SK-N-SH treated with all-trans-retinoic acid at 6 μM for 48 hours (cell line): ENCODE measurements around the gene ZDHHC23.

ENCODE experiments used
- ATAC-seq: fragments of 200-7000 bp; cut with Tn5 transposase; 3 replicates; pipeline ENCODE4 v1.9.1; 2020; ENCODE audit warnings: mild to moderate bottlenecking, moderate library complexity
- BACH2 ChIP-seq: fragments of 250-450 bp; sonication (Bioruptor Pico); IDR thresholded peaks from 2 replicates; pipeline ENCODE4 v1.9.0; 2021; ENCODE audit warnings: mild to moderate bottlenecking, borderline replicate concordance
- ESRRG ChIP-seq: fragments of 250-450 bp; sonication (Bioruptor Pico); IDR thresholded peaks from 2 replicates; pipeline ENCODE4 v1.6.1; 2021; ENCODE audit warnings: mild to moderate bottlenecking
- GLIS3 ChIP-seq: fragments of 250-450 bp; sonication (Bioruptor Pico); IDR thresholded peaks from 2 replicates; pipeline ENCODE4 v1.5.0; 2020; ENCODE audit warnings: mild to moderate bottlenecking, moderate library complexity
- ISL1 ChIP-seq: fragments of 250-450 bp; sonication (Bioruptor Pico); IDR thresholded peaks from 2 replicates; pipeline ENCODE4 v2.1.2; 2022; ENCODE audit warnings: mild to moderate bottlenecking, moderate library complexity
- OSR1 ChIP-seq: fragments of 250-450 bp; sonication (Bioruptor Pico); IDR thresholded peaks from 2 replicates; pipeline ENCODE4 v1.8.0; 2022; ENCODE audit warnings: moderate library complexity, mild to moderate bottlenecking, inconsistent platforms
- PATZ1 ChIP-seq: fragments of 250-450 bp; sonication (Bioruptor Pico); IDR thresholded peaks from 2 replicates; pipeline ENCODE4 v1.8.0; 2020; ENCODE audit warnings: mild to moderate bottlenecking, moderate library complexity, borderline replicate concordance
- PPARA ChIP-seq: fragments of 250-450 bp; sonication (Bioruptor Pico); IDR thresholded peaks from 2 replicates; pipeline ENCODE4 v1.5.0; 2020; ENCODE audit warnings: mild to moderate bottlenecking, borderline replicate concordance
- RARB ChIP-seq: fragments of 250-450 bp; sonication (Bioruptor Pico); IDR thresholded peaks from 2 replicates; pipeline ENCODE4 v1.8.0; 2021; ENCODE audit warnings: mild to moderate bottlenecking, moderate library complexity
- TCF4 ChIP-seq: fragments of 250-450 bp; sonication (Bioruptor Pico); IDR thresholded peaks from 2 replicates; pipeline ENCODE4 v1.8.0; 2021; ENCODE audit warnings: mild to moderate bottlenecking, moderate library complexity, borderline replicate concordance
- TOX ChIP-seq: fragments of 250-450 bp; sonication (Bioruptor Pico); IDR thresholded peaks from 2 replicates; pipeline ENCODE4 v1.8.0; 2021; ENCODE audit warnings: mild to moderate bottlenecking, moderate library complexity, borderline replicate concordance
- ZC3H10 ChIP-seq: fragments of 250-450 bp; sonication (Bioruptor Pico); IDR thresholded peaks from 2 replicates; pipeline ENCODE4 v1.5.1; 2021; ENCODE audit warnings: mild to moderate bottlenecking, moderate library complexity
- ZFP3 ChIP-seq: fragments of 250-450 bp; sonication (Bioruptor Pico); IDR thresholded peaks from 2 replicates; pipeline ENCODE4 v1.5.0; 2020; ENCODE audit warnings: mild to moderate bottlenecking, moderate library complexity
- ZFP30 ChIP-seq: fragments of 450-650 bp; formaldehyde crosslinking; IDR thresholded peaks from 2 replicates; pipeline ENCODE4 v1.5.0; 2022; ENCODE audit warnings: mild to moderate bottlenecking, moderate library complexity
- ZNF565 ChIP-seq: fragments of 450-650 bp; formaldehyde crosslinking; conservative IDR thresholded peaks from 2 replicates; pipeline ENCODE4 v1.5.0; 2020; ENCODE audit warnings: low read depth, mild to moderate bottlenecking, moderate library complexity
- ZNF70 ChIP-seq: fragments of 450-650 bp; formaldehyde crosslinking; IDR thresholded peaks from 2 replicates; pipeline ENCODE4 v1.5.0; 2020; ENCODE audit warnings: mild to moderate bottlenecking, moderate library complexity
- ZNF8 ChIP-seq: fragments of 450-650 bp; formaldehyde crosslinking; IDR thresholded peaks from 2 replicates; pipeline ENCODE4 v1.5.0; 2020; ENCODE audit warnings: mild to moderate bottlenecking, moderate library complexity
- TF ChIP-seq, protein P1 (sequence below): fragments of 250-450 bp; sonication (Bioruptor Pico); IDR thresholded peaks from 2 replicates; pipeline ENCODE4 v1.5.0; 2020; ENCODE audit warnings: mild to moderate bottlenecking, moderate library complexity
- TF ChIP-seq, protein P2 (sequence below): fragments of 250-450 bp; sonication (Bioruptor Pico); IDR thresholded peaks from 2 replicates; pipeline ENCODE4 v1.5.1; 2020; ENCODE audit warnings: low read depth, mild to moderate bottlenecking, moderate library complexity
- TF ChIP-seq, protein P3 (sequence below): fragments of 250-450 bp; sonication (Bioruptor Pico); IDR thresholded peaks from 2 replicates; pipeline ENCODE4 v1.8.0; 2021; ENCODE audit warnings: low read depth, mild to moderate bottlenecking, moderate library complexity, borderline replicate concordance
- TF ChIP-seq, protein P4 (sequence below): fragments of 250-450 bp; sonication (Bioruptor Pico); IDR thresholded peaks from 2 replicates; pipeline ENCODE4 v1.5.1; 2021; ENCODE audit warnings: mild to moderate bottlenecking, moderate library complexity

The ZDHHC23 gene

GRCh38 chr3:113906568-113907140, 41.2 kb upstream of the ZDHHC23 start (continued):
- TF ChIP-seq, protein P1, sequence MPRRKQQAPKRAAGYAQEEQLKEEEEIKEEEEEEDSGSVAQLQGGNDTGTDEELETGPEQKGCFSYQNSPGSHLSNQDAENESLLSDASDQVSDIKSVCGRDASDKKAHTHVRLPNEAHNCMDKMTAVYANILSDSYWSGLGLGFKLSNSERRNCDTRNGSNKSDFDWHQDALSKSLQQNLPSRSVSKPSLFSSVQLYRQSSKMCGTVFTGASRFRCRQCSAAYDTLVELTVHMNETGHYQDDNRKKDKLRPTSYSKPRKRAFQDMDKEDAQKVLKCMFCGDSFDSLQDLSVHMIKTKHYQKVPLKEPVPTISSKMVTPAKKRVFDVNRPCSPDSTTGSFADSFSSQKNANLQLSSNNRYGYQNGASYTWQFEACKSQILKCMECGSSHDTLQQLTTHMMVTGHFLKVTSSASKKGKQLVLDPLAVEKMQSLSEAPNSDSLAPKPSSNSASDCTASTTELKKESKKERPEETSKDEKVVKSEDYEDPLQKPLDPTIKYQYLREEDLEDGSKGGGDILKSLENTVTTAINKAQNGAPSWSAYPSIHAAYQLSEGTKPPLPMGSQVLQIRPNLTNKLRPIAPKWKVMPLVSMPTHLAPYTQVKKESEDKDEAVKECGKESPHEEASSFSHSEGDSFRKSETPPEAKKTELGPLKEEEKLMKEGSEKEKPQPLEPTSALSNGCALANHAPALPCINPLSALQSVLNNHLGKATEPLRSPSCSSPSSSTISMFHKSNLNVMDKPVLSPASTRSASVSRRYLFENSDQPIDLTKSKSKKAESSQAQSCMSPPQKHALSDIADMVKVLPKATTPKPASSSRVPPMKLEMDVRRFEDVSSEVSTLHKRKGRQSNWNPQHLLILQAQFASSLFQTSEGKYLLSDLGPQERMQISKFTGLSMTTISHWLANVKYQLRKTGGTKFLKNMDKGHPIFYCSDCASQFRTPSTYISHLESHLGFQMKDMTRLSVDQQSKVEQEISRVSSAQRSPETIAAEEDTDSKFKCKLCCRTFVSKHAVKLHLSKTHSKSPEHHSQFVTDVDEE (CRISPR knock-in tag): no peak
- TF ChIP-seq ZC3H10 (CRISPR knock-in tag): no peak

GRCh38 chr3:113908133-113908532, 39.7 kb upstream of the ZDHHC23 start:
- ATAC-seq: no peak
- TF ChIP-seq ESRRG (CRISPR knock-in tag): no peak
- no peak for TF ChIP-seq TOX (CRISPR knock-in tag)
- TF ChIP-seq, protein P2, sequence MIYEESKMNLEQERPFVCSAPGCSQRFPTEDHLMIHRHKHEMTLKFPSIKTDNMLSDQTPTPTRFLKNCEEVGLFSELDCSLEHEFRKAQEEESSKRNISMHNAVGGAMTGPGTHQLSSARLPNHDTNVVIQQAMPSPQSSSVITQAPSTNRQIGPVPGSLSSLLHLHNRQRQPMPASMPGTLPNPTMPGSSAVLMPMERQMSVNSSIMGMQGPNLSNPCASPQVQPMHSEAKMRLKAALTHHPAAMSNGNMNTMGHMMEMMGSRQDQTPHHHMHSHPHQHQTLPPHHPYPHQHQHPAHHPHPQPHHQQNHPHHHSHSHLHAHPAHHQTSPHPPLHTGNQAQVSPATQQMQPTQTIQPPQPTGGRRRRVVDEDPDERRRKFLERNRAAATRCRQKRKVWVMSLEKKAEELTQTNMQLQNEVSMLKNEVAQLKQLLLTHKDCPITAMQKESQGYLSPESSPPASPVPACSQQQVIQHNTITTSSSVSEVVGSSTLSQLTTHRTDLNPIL (CRISPR knock-in tag): no peak
- no peak for TF ChIP-seq GLIS3 (CRISPR knock-in tag)
- no peak for TF ChIP-seq RARB
- TF ChIP-seq ZNF70 (CRISPR knock-in tag): no peak
- TF ChIP-seq BACH2: no peak
- TF ChIP-seq ZFP30 (CRISPR knock-in tag): no peak
- TF ChIP-seq, protein P3, sequence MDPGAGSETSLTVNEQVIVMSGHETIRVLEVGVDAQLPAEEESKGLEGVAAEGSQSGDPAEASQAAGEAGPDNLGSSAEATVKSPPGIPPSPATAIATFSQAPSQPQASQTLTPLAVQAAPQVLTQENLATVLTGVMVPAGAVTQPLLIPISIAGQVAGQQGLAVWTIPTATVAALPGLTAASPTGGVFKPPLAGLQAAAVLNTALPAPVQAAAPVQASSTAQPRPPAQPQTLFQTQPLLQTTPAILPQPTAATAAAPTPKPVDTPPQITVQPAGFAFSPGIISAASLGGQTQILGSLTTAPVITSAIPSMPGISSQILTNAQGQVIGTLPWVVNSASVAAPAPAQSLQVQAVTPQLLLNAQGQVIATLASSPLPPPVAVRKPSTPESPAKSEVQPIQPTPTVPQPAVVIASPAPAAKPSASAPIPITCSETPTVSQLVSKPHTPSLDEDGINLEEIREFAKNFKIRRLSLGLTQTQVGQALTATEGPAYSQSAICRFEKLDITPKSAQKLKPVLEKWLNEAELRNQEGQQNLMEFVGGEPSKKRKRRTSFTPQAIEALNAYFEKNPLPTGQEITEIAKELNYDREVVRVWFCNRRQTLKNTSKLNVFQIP: no peak
- TF ChIP-seq ZNF565 (CRISPR knock-in tag): no peak
- no peak for TF ChIP-seq ZNF8 (CRISPR knock-in tag)
- TF ChIP-seq OSR1 (CRISPR knock-in tag): no peak
- no peak for TF ChIP-seq PPARA
- TF ChIP-seq, protein P4, sequence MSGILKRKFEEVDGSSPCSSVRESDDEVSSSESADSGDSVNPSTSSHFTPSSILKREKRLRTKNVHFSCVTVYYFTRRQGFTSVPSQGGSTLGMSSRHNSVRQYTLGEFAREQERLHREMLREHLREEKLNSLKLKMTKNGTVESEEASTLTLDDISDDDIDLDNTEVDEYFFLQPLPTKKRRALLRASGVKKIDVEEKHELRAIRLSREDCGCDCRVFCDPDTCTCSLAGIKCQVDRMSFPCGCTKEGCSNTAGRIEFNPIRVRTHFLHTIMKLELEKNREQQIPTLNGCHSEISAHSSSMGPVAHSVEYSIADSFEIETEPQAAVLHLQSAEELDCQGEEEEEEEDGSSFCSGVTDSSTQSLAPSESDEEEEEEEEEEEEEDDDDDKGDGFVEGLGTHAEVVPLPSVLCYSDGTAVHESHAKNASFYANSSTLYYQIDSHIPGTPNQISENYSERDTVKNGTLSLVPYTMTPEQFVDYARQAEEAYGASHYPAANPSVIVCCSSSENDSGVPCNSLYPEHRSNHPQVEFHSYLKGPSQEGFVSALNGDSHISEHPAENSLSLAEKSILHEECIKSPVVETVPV (CRISPR knock-in tag): no peak
- TF ChIP-seq, protein P1 (CRISPR knock-in tag): no peak
- no peak for TF ChIP-seq ISL1 (CRISPR knock-in tag)
- no peak for TF ChIP-seq ZC3H10 (CRISPR knock-in tag)
- no peak for TF ChIP-seq TCF4 (CRISPR knock-in tag)
- TF ChIP-seq ZFP3 (CRISPR knock-in tag): no peak
- TF ChIP-seq PATZ1 (CRISPR knock-in tag): no peak
